Measurements from ENCODE around the gene FXYD1. TPM values are rescaled to one million over a fixed set of nuclear protein-coding genes. Genes with fewer than 3 reads are reported as not detected.

Gene FXYD1
- total and polyA plus RNA-seq, 4 donors = 5.7 to 37.6 (median 22.7) TPM

GRCh38 chr19:35162471-35163326, 24.1 kb downstream of the FXYD1 start:
- Histone ChIP-seq H3K4me1 (ENCODE audit: control insufficient read depth in 5 of 5, insufficient read depth in 5 of 5, low read length in 5 of 5) (peaks cover 0 to under 1% (median 0%) of the 10 kb centered on the region in 5 donors), H3K27me3 (ENCODE audit: control insufficient read depth in 3 of 3, insufficient read depth in 3 of 3, low read length in 2 of 3) (no peaks in the 10 kb centered on the region), H3K9ac (ENCODE audit: insufficient read depth in 1 of 2, low read length in 2 of 2) (no peak overlapping the region), H3K36me3 (ENCODE audit: control insufficient read depth in 4 of 4, insufficient read depth in 4 of 4, low read length in 4 of 4) (peaks cover 0 to 55% (median 9%) of the 10 kb centered on the region in 4 donors), H3K27ac (ENCODE audit: low read depth in 1 of 2, low read length in 1 of 2) (no peak overlapping the region), H3K9me3 (ENCODE audit: control insufficient read depth in 4 of 4, insufficient read depth in 3 of 4, low read length in 3 of 4) (peaks cover 0 to 31% (median 12%) of the 10 kb centered on the region in 4 donors), H3K4me3 (no peak overlapping the region)
- DNase-seq = no peak
- no peak for ATAC-seq (ENCODE audit: insufficient read depth, low FRiP score)
- TF ChIP-seq, protein P1, sequence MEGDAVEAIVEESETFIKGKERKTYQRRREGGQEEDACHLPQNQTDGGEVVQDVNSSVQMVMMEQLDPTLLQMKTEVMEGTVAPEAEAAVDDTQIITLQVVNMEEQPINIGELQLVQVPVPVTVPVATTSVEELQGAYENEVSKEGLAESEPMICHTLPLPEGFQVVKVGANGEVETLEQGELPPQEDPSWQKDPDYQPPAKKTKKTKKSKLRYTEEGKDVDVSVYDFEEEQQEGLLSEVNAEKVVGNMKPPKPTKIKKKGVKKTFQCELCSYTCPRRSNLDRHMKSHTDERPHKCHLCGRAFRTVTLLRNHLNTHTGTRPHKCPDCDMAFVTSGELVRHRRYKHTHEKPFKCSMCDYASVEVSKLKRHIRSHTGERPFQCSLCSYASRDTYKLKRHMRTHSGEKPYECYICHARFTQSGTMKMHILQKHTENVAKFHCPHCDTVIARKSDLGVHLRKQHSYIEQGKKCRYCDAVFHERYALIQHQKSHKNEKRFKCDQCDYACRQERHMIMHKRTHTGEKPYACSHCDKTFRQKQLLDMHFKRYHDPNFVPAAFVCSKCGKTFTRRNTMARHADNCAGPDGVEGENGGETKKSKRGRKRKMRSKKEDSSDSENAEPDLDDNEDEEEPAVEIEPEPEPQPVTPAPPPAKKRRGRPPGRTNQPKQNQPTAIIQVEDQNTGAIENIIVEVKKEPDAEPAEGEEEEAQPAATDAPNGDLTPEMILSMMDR (IDR thresholded peaks at IDR 0.05; ENCODE audit: control extremely low read depth, extremely low read depth) = no peak
- WGBS, 2 donors = 93 to 96% methylated on average over 6 of the region's 6 CpGs

GRCh38 chr19:35164418-35164817, 25.8 kb downstream of the FXYD1 start:
- ATAC-seq (ENCODE audit: insufficient read depth, low FRiP score) (no peak), DNase-seq (no peak)
- Histone ChIP-seq H3K27me3 (ENCODE audit: control insufficient read depth in 3 of 3, insufficient read depth in 3 of 3, low read length in 2 of 3) (no peaks in the 10 kb centered on the region), H3K27ac (ENCODE audit: low read depth in 1 of 2, low read length in 1 of 2) (no peak overlapping the region), H3K36me3 (ENCODE audit: control insufficient read depth in 4 of 4, insufficient read depth in 4 of 4, low read length in 4 of 4) (peaks cover 0 to 53% (median 6%) of the 10 kb centered on the region in 4 donors), H3K4me3 (no peak overlapping the region), H3K4me1 (ENCODE audit: control insufficient read depth in 5 of 5, insufficient read depth in 5 of 5, low read length in 5 of 5) (no peaks in the 10 kb centered on the region), H3K9me3 (ENCODE audit: control insufficient read depth in 4 of 4, insufficient read depth in 3 of 4, low read length in 3 of 4) (peaks cover 0 to 31% (median 12%) of the 10 kb centered on the region in 4 donors), H3K9ac (ENCODE audit: insufficient read depth in 1 of 2, low read length in 2 of 2) (no peak overlapping the region)
- 94 to 97% methylated on average over 2 of the region's 2 CpGs for WGBS, 2 donors
- TF ChIP-seq, protein P1 (IDR thresholded peaks at IDR 0.05; ENCODE audit: control extremely low read depth, extremely low read depth) = no peak

GRCh38 chr19:35165200-35166058, 26.8 kb downstream of the FXYD1 start:
- DNase-seq = no peak
- Histone ChIP-seq H3K4me3 (no peak overlapping the region), H3K27me3 (ENCODE audit: control insufficient read depth in 3 of 3, insufficient read depth in 3 of 3, low read length in 2 of 3) (no peaks in the 10 kb centered on the region), H3K9ac (ENCODE audit: insufficient read depth in 1 of 2, low read length in 2 of 2) (no peak overlapping the region), H3K36me3 (ENCODE audit: control insufficient read depth in 4 of 4, insufficient read depth in 4 of 4, low read length in 4 of 4) (peaks cover 0 to 51% (median 6%) of the 10 kb centered on the region in 4 donors), H3K4me1 (ENCODE audit: control insufficient read depth in 5 of 5, insufficient read depth in 5 of 5, low read length in 5 of 5) (no peaks in the 10 kb centered on the region), H3K27ac (ENCODE audit: low read depth in 1 of 2, low read length in 1 of 2) (no peak overlapping the region), H3K9me3 (ENCODE audit: control insufficient read depth in 4 of 4, insufficient read depth in 3 of 4, low read length in 3 of 4) (peaks cover 0 to 31% (median 12%) of the 10 kb centered on the region in 4 donors)
- no peak for ATAC-seq (ENCODE audit: insufficient read depth, low FRiP score)
- WGBS, 2 donors = 77% methylated on average over 5 of the region's 5 CpGs
- TF ChIP-seq, protein P1 (IDR thresholded peaks at IDR 0.05; ENCODE audit: control extremely low read depth, extremely low read depth) = no peak

Measured in lung (tissue), 12 donors.